HAP-1 (cell line): ENCODE data around the gene CMTM5.

Source experiments
- DNase-seq, 2 experiments: peaks; one replicate each; pipeline ENCODE4 v3.0.0-alpha.2; 2016 to 2020; ENCODE audit warnings: low spot score in 2 of 2
- H3K27me3 ChIP-seq: fragments of 250-450 bp; sonication (Bioruptor Pico); 2 replicates; pipeline ENCODE4 v1.5.1; 2020; ENCODE audit warnings: low read depth, mild to moderate bottlenecking, moderate library complexity
- H3K36me3 ChIP-seq: fragments of 250-450 bp; sonication (Bioruptor Pico); replicated peaks from 2 replicates; pipeline ENCODE4 v1.5.1; 2020; ENCODE audit warnings: mild to moderate bottlenecking
- H3K4me1 ChIP-seq: fragments of 250-450 bp; sonication (Bioruptor Pico); 2 replicates; pipeline ENCODE4 v1.5.1; 2020; ENCODE audit warnings: mild to moderate bottlenecking
- H3K4me3 ChIP-seq: fragments of 250-450 bp; sonication (Bioruptor Pico); 2 replicates; pipeline ENCODE4 v1.5.1; 2020; ENCODE audit warnings: mild to moderate bottlenecking, moderate library complexity
- H3K9me3 ChIP-seq: fragments of 250-450 bp; sonication (Bioruptor Pico); 2 replicates; pipeline ENCODE4 v1.5.1; 2020; ENCODE audit warnings: mild to moderate bottlenecking, moderate library complexity
- in situ Hi-C: fragments of 300-500 bp; cut with MboI; formaldehyde crosslinking; loops from 3 replicates; pipeline ENCODE4 v1.14.3; 2020; ENCODE audit warnings: low sequenced_read_pairs, inconsistent platforms, mixed read lengths

The CMTM5 gene

GRCh38 chr14:23352506-23353432, 24.1 kb upstream of the CMTM5 start, which contains the start of gene SLC22A17:
Gene SLC22A17, minus strand, starts transcription at chr14:23352887.
- no peaks in the 10 kb centered on the region for H3K4me1 ChIP-seq
- peak within 1 kb of the TSS; percentile 44 for H3K4me3 ChIP-seq
- H3K36me3 ChIP-seq: no peaks in the 10 kb centered on the region
- peak; percentile 47 to 76 for DNase-seq
- no peaks in the 10 kb centered on the region for H3K9me3 ChIP-seq
- in situ Hi-C loops: no loop called here
- H3K27me3 ChIP-seq: peaks cover 47% of the 10 kb centered on the region

DNA sequence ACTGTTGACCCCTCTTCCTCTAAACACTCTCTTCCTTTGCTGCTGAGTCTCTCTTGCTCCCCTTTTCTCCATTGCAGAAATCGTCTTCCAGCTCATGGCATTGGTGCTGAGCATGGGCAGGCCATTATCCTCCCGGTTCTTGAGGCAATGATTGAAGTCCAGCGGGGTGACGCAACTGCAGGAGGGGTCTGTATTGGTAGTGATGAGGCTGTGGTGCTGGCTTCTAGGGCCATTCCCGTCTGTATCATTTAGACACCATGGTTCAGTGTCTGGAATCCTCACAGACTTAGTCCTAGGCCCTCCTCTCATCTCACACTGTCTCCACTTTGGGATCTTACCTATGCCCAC, 23.4 kb upstream of the CMTM5 start:
- in situ Hi-C loops: no loop called here
- DNase-seq: no peak
- Histone ChIP-seq H3K9me3 (no peaks in the 10 kb centered on the region), H3K4me3 (no peak overlapping the region), H3K27me3 (peaks cover 51% of the 10 kb centered on the region), H3K4me1 (no peaks in the 10 kb centered on the region), H3K36me3 (no peaks in the 10 kb centered on the region)

GRCh38 chr14:23354990-23355389, 21.9 kb upstream of the CMTM5 start:
- no peak for DNase-seq
- Histone ChIP-seq H3K4me1 (no peaks in the 10 kb centered on the region), H3K27me3 (peaks cover 51% of the 10 kb centered on the region), H3K9me3 (no peaks in the 10 kb centered on the region), H3K4me3 (no peak overlapping the region), H3K36me3 (no peaks in the 10 kb centered on the region)
- in situ Hi-C loops: no loop called here

GRCh38 chr14:23355871-23356435, 20.9 kb upstream of the CMTM5 start:
- no peak for DNase-seq
- H3K4me1 ChIP-seq: no peaks in the 10 kb centered on the region
- in situ Hi-C loops: no loop called here
- peaks cover 51% of the 10 kb centered on the region for H3K27me3 ChIP-seq
- no peak overlapping the region for H3K4me3 ChIP-seq
- no peaks in the 10 kb centered on the region for H3K9me3 ChIP-seq
- H3K36me3 ChIP-seq: no peaks in the 10 kb centered on the region

- Histone ChIP-seq H3K4me1 (no peaks in the 10 kb centered on the region), H3K4me3 (no peak overlapping the region), H3K27me3 (peaks cover 51% of the 10 kb centered on the region), H3K9me3 (no peaks in the 10 kb centered on the region), H3K36me3 (no peaks in the 10 kb centered on the region)
- DNase-seq: no peak
- in situ Hi-C loops: no loop called here
Measured at GRCh38 chr14:23356662-23357061, 20.2 kb upstream of the CMTM5 start.

GRCh38 chr14:23357261-23357660, 19.6 kb upstream of the CMTM5 start:
- in situ Hi-C loops: no loop called here
- Histone ChIP-seq H3K4me3 (no peak overlapping the region), H3K4me1 (no peaks in the 10 kb centered on the region), H3K27me3 (peaks cover 50% of the 10 kb centered on the region), H3K36me3 (no peaks in the 10 kb centered on the region), H3K9me3 (no peaks in the 10 kb centered on the region)
- no peak for DNase-seq

DNA sequence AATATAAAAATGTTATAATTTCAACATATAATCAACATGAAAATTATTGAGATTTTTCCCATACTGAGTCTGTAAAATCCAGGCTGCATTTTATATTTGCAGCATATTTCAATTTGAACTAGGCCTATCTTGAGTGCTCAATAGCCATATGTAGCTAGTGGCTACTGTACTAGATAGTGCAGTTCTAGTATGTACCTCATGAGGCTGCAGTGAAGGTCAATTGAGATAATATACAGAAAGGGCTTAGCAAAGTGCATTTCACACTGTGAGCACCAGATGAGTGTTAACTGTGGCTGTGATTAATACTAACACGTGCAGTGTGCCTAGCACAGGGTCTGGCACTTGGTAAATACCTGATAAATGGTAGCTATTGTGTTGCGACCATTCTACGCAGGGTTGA, 18.8 kb upstream of the CMTM5 start:
- H3K4me3 ChIP-seq: no peak overlapping the region
- H3K27me3 ChIP-seq: peaks cover 44% of the 10 kb centered on the region
- no peak for DNase-seq
- H3K9me3 ChIP-seq: no peaks in the 10 kb centered on the region
- H3K4me1 ChIP-seq: no peaks in the 10 kb centered on the region
- in situ Hi-C loops: no loop called here
- no peaks in the 10 kb centered on the region for H3K36me3 ChIP-seq

GRCh38 chr14:23358553-23359166, 18.2 kb upstream of the CMTM5 start:
- DNase-seq: no peak
- Histone ChIP-seq H3K9me3 (no peaks in the 10 kb centered on the region), H3K4me3 (no peak overlapping the region), H3K4me1 (no peaks in the 10 kb centered on the region), H3K36me3 (no peaks in the 10 kb centered on the region), H3K27me3 (peaks cover 37% of the 10 kb centered on the region)
- in situ Hi-C loops: no loop called here

DNA sequence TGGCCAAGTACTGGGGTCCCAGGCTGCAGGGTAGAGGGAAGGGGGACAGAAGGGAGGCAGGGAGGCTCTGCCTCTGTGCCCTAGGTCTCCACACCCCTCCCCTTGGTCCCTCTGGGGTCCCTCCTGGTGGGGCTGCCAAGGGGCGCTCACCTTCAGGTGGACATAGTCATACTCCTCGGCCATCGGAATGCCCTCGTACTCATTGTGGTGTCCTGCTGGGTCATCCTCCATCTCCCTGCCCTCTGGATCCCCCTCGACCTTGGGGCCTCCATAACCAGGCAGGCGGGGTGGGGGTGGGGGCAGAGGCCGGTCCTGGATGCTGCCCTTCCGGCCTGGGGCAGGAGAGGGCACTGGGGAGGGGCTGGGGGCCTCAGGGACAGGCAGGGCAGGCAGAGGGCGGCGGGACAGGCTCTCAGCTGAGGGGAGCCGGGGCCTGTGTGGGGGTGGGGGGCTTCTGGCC, 17.6 kb upstream of the CMTM5 start:
- H3K4me3 ChIP-seq: no peak overlapping the region
- H3K4me1 ChIP-seq: no peaks in the 10 kb centered on the region
- in situ Hi-C loops: no loop called here
- H3K27me3 ChIP-seq: peaks cover 35% of the 10 kb centered on the region
- no peak for DNase-seq
- no peaks in the 10 kb centered on the region for H3K36me3 ChIP-seq
- H3K9me3 ChIP-seq: no peaks in the 10 kb centered on the region

DNA sequence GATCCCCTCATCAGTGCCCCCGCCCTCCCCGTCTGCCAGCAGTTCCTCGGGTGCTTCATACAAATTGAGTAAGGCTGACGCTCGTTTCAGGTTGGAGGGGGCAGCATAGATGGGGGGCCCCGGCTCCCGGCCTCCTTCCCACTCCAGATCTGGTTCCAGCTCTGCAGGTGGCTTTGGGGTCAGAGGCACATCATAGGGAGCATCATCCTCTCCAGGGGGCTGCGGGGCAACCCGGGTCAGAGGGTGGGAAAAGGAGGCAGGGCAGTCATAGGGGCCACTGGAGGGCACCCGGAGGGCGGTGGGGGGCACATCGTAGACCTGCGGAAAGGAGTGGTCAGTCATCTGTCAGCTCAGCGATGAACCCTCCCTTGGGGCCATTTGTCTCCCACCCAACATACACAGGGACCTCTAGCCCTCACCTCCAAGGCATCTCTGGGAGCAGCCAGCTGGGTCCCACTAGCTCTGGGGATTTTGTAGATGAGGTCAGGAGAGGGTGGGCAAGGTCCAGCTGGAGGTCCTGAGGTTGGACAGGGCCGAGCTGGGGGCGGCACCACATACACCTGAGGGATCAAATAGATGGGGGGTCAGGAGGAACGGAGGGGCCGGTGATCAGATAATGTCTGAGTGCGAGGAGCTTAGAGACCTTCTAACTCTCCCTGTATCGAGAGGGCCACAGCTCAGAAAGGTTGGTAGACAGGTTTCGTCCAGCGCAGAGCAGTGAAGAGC, 17.0 kb upstream of the CMTM5 start:
- no peaks in the 10 kb centered on the region for H3K4me1 ChIP-seq
- no peak overlapping the region for H3K4me3 ChIP-seq
- DNase-seq: no peak
- H3K9me3 ChIP-seq: no peaks in the 10 kb centered on the region
- in situ Hi-C loops: no loop called here
- no peaks in the 10 kb centered on the region for H3K36me3 ChIP-seq
- peaks cover 38% of the 10 kb centered on the region for H3K27me3 ChIP-seq

- H3K4me3 ChIP-seq: no peak overlapping the region
- no peak for DNase-seq
- in situ Hi-C loops: no loop called here
- H3K9me3 ChIP-seq: no peaks in the 10 kb centered on the region
- no peaks in the 10 kb centered on the region for H3K36me3 ChIP-seq
- H3K27me3 ChIP-seq: peaks cover 36% of the 10 kb centered on the region
- no peaks in the 10 kb centered on the region for H3K4me1 ChIP-seq
Measured at GRCh38 chr14:23360496-23360895, 16.4 kb upstream of the CMTM5 start.

GRCh38 chr14:23361320-23361719, 15.5 kb upstream of the CMTM5 start:
- DNase-seq: no peak
- Histone ChIP-seq H3K27me3 (peaks cover 33% of the 10 kb centered on the region), H3K36me3 (no peaks in the 10 kb centered on the region)

GRCh38 chr14:23361763-23362162, 15.1 kb upstream of the CMTM5 start:
- in situ Hi-C loops: no loop called here
- no peak for DNase-seq

More at GRCh38 chr14:23361320-23361719, 15.5 kb upstream of the CMTM5 start:
- H3K4me3 ChIP-seq: no peak overlapping the region
- in situ Hi-C loops: no loop called here
- no peaks in the 10 kb centered on the region for H3K9me3 ChIP-seq
- H3K4me1 ChIP-seq: no peaks in the 10 kb centered on the region

More at GRCh38 chr14:23361763-23362162, 15.1 kb upstream of the CMTM5 start:
- H3K27me3 ChIP-seq: peaks cover 34% of the 10 kb centered on the region
- no peak overlapping the region for H3K4me3 ChIP-seq
- H3K36me3 ChIP-seq: no peaks in the 10 kb centered on the region
- H3K9me3 ChIP-seq: no peaks in the 10 kb centered on the region
- H3K4me1 ChIP-seq: no peaks in the 10 kb centered on the region
